C4-2B (cell line): Measurements from ENCODE around the gene USP37.

Experiments used
- CTCF ChIP-seq: fragments of 450-650 bp; conservative IDR thresholded peaks from 2 replicates; pipeline ENCODE4 v1.5.1; 2017; ENCODE audit warnings: mild to moderate bottlenecking
- ZFX ChIP-seq: fragments of 450-650 bp; IDR thresholded peaks from 2 replicates; pipeline ENCODE4 v1.6.1; 2017

DNA sequence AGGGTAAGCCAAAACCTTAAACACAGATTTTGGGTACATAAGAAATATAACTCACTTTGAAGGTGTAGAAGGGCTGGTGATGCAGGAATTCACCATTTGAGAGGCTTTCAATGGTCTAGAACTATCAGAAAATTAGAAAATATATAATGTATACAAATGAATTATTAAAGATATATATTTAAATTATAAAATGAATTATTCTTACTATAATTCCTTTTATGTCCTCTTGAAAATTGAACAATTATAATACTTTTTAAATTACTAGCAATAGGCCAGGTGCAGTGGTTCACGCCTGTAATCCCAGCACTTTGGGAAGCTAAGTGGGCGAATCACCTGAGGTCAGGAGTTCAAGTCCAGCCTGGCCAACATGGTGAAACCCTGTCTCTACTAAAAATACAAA, 88.6 kb downstream of the USP37 start:
- no peak for TF ChIP-seq CTCF
- TF ChIP-seq ZFX, result no peak
